ENCODE results near the gene MED20. TPM values are rescaled to one million over a fixed set of nuclear protein-coding genes. Genes with fewer than 3 reads are reported as not detected.
A peak's percentile ranks its signal among the peaks of the same experiment; 100 is the strongest.

Gene MED20
- total and polyA plus RNA-seq, 2 of the 8 experiments (the other 6 are each of a cell fraction or from before 2014, with no cell fraction given): 38.7 to 51.8 TPM

- Histone ChIP-seq H3K36me3 (ENCODE audit: control insufficient read depth in 2 of 4, insufficient read depth in 4 of 4, low read length in 3 of 4) (peaks cover 35 to 60% (median 51%) of the 10 kb centered on the region in 4 experiments), H3K4me3 (ENCODE audit: extremely low read depth in 1 of 4, insufficient read depth in 2 of 4, low read depth in 3 of 4, low read length in 4 of 4) (no peak overlapping the region), H3K4ac (replicated peaks; ENCODE audit: insufficient read length, low read depth, low read length) (no peak overlapping the region), H2BK120ac (replicated peaks; ENCODE audit: low read depth, low read length) (no peak overlapping the region), H2BK20ac (ENCODE audit: low read length) (no peak overlapping the region), H3K56ac (replicated peaks; ENCODE audit: insufficient read length, low read depth, low read length) (no peak overlapping the region), H3K79me1 (ENCODE audit: low read depth, low read length) (peaks cover 2% of the 10 kb centered on the region), H4K5ac (ENCODE audit: insufficient read length, low read depth, low read length) (no peak overlapping the region), H4K91ac (replicated peaks; ENCODE audit: insufficient read length, low read length) (no peak overlapping the region), H3K14ac (ENCODE audit: insufficient read length) (no peak overlapping the region), H2BK12ac (ENCODE audit: low read depth, low read length) (no peak overlapping the region), H3K4me1 (replicated peaks in 1 of 4; ENCODE audit: control insufficient read depth in 3 of 4, insufficient read depth in 4 of 4, low read length in 3 of 4) (peaks cover 0 to 14% (median 10%) of the 10 kb centered on the region in 4 experiments; a peak in 6 of 7 replicates), H3K23ac (ENCODE audit: insufficient read length) (no peak overlapping the region), H2AFZ (ENCODE audit: low read length) (no peak overlapping the region), H3K9ac (replicated peaks in 1 of 4; ENCODE audit: extremely low read depth in 1 of 4, low read depth in 3 of 4, low read length in 3 of 4) (no peak overlapping the region), H4K20me1 (replicated peaks in 1 of 2; ENCODE audit: control insufficient read depth in 1 of 2, insufficient read depth in 2 of 2, low read length in 2 of 2) (peaks cover 2 to 9% of the 10 kb centered on the region in 2 experiments), H3K79me2 (ENCODE audit: control insufficient read depth in 1 of 2, insufficient read depth in 2 of 2, low read length in 2 of 2) (peaks cover 0 to 10% of the 10 kb centered on the region in 2 experiments; a peak in 1 of 4 replicates), H3K27me3 (replicated peaks in 1 of 4; ENCODE audit: control insufficient read depth in 3 of 4, extremely low read depth in 1 of 4, insufficient read depth in 3 of 4, low read length in 3 of 4) (no peaks in the 10 kb centered on the region), H3K23me2 (ENCODE audit: low read depth, low read length) (no peaks in the 10 kb centered on the region; the same call in 1 of the 2 replicates), H2AK5ac (ENCODE audit: low read depth, low read length) (no peak overlapping the region), H3K9me3 (ENCODE audit: insufficient read depth in 2 of 2, low read depth in 1 of 2, low read length in 1 of 2) (no peaks in the 10 kb centered on the region), H3K4me2 (ENCODE audit: insufficient read depth in 1 of 2, low read depth in 2 of 2, low read length in 2 of 2) (no peak overlapping the region), H2BK15ac (ENCODE audit: low read length) (no peak overlapping the region), H3K18ac (ENCODE audit: extremely low read depth, low read length) (no peak overlapping the region), H2BK5ac (ENCODE audit: low read depth, low read length) (no peak overlapping the region), H4K8ac (ENCODE audit: extremely low read depth, insufficient read depth, low read length) (no peak overlapping the region), H3K27ac (ENCODE audit: low read depth, low read length) (no peak overlapping the region)
- ChIA-PET CTCF (ENCODE audit: partially characterized antibody) (interaction anchor here (0.6 to 13.7 kb wide), 13 partner anchors 9 to 110 kb away, joined by 3 to 219 read pairs (median 5); partner anchors contain the start of genes BYSL and MED20), POLR2A (ENCODE audit: partially characterized antibody) (interaction anchor here (1.1 to 16.6 kb wide), 7 partner anchors 8 to 147 kb away, joined by 4 to 235 read pairs (median 6); partner anchors contain the start of genes BYSL, MED20, TAF8 and TOMM6)
- WGBS, 2 experiments (ENCODE audit: extremely low coverage in 1 of 2, insufficient coverage in 1 of 2, insufficient read length in 1 of 2, insufficient replicate concordance in 2 of 2, low coverage in 1 of 2, low lambda C conversion rate in 2 of 2, missing lambda C conversion rate in 1 of 2): 94% methylated on average over 7 of the region's 7 CpGs; no CpG with 5 or more reads in 1 of the 2 experiments
- no peak for FAIRE-seq
- DNase-seq (ENCODE audit: low read depth in 1 of 2, low spot score in 2 of 2): no peak
- TF ChIP-seq ASH2L (IDR thresholded peaks at IDR 0.05; ENCODE audit: low read length) (no peak), POLR2AphosphoS5 (IDR thresholded peaks at IDR 0.05; ENCODE audit: low read depth, low read length) (peak; percentile 45; the same call in 1 of the 2 replicates), POU5F1 (IDR thresholded peaks at IDR 0.05; ENCODE audit: low read depth, low read length) (no peak)
These were observed 13.6 kb upstream of the MED20 start for GRCh38 chr6:41934278-41935192.
